PFSK-1 (cell line): ENCODE measurements around the gene SLC16A6.

Experiments used
- POLR2AphosphoS5 ChIP-seq: IDR thresholded peaks from 2 replicates; pipeline ENCODE4 v1.6.1; 2012; ENCODE audit warnings: low read depth, mild to moderate bottlenecking, control low read depth, low read length, moderate library complexity
- REST ChIP-seq, 2 experiments: IDR thresholded peaks; 2 replicates each; pipeline versions ENCODE4 v1.6.1 to v1.8.0; 2011 to 2012; ENCODE audit warnings: low read depth in 2 of 2, low read length in 2 of 2, control low read depth in 1 of 2, inconsistent platforms in 1 of 2, mild to moderate bottlenecking in 1 of 2, moderate library complexity in 1 of 2; ENCODE audit not compliant: insufficient read depth in 1 of 2
- SIN3A ChIP-seq: IDR thresholded peaks from 2 replicates; pipeline ENCODE4 v1.6.1; 2012; ENCODE audit warnings: mild to moderate bottlenecking, low read length, moderate library complexity, borderline replicate concordance; ENCODE audit not compliant: insufficient read depth

- no peak for TF ChIP-seq SIN3A
- TF ChIP-seq POLR2AphosphoS5: no peak
- TF ChIP-seq REST (IDR thresholded peaks at IDR 0.05; ENCODE audit: insufficient read depth in 1 of 2, low read depth in 2 of 2, low read length in 2 of 2): no peak
Observed at GRCh38 chr17:68273722-68274121, 17.2 kb downstream of the SLC16A6 start.
